ENCODE data around the gene ZNF182. TPM values are rescaled to one million over a fixed set of nuclear protein-coding genes. Genes with fewer than 3 reads are reported as not detected.
"Not testable (repeated sequence)": the region's sequence is repeated elsewhere in the genome, so short reads cannot be mapped to it uniquely, and the experiment has no call there.

ZNF182 gene
- total RNA-seq, 1 experiment from 2014 or later = 6.4 TPM

- Histone ChIP-seq H2AFZ (ENCODE audit: low read length) (no peak overlapping the region), H3K9me3 (ENCODE audit: low read length) (no peaks in the 10 kb centered on the region; the same call in 1 of the 2 replicates), H3K4me1 (ENCODE audit: low read length) (peaks cover 9% of the 10 kb centered on the region), H3K4me3 (ENCODE audit: low read length) (no peak overlapping the region), H3K27ac (ENCODE audit: low read length) (no peak overlapping the region), H3K9me2 (replicated peaks; ENCODE audit: insufficient read depth, low read length) (no peaks in the 10 kb centered on the region), H4K20me1 (ENCODE audit: insufficient read depth, low read depth, low read length) (no peaks in the 10 kb centered on the region), H3K4me2 (ENCODE audit: low read depth, low read length, poor library complexity, severe bottlenecking) (no peak overlapping the region), H3K36me3 (ENCODE audit: insufficient read depth, low read length) (no peaks in the 10 kb centered on the region), H3K27me3 (ENCODE audit: low read length) (no peaks in the 10 kb centered on the region), H3K79me2 (ENCODE audit: low read length) (no peaks in the 10 kb centered on the region), H3K9ac (ENCODE audit: low read length) (no peak overlapping the region)
- no peak for DNase-seq
These were observed 47.8 kb downstream of the ZNF182 start for GRCh38 chrX:47956016-47956415.

- not testable (repeated sequence) for H3K27me3 ChIP-seq (ENCODE audit: low read length); H4K20me1 ChIP-seq (ENCODE audit: insufficient read depth, low read depth, low read length); H3K36me3 ChIP-seq (ENCODE audit: insufficient read depth, low read length); H3K9me3 ChIP-seq (ENCODE audit: low read length); H3K79me2 ChIP-seq (ENCODE audit: low read length); H3K4me2 ChIP-seq (ENCODE audit: low read depth, low read length, poor library complexity, severe bottlenecking); H3K4me1 ChIP-seq (ENCODE audit: low read length); H3K4me3 ChIP-seq (ENCODE audit: low read length); H2AFZ ChIP-seq (ENCODE audit: low read length); H3K9ac ChIP-seq (ENCODE audit: low read length); DNase-seq; H3K27ac ChIP-seq (ENCODE audit: low read length); H3K9me2 ChIP-seq (replicated peaks; ENCODE audit: insufficient read depth, low read length)
These were observed 48.5 kb downstream of the ZNF182 start for GRCh38 chrX:47955295-47955694.

GRCh38 chrX:47941423-47941822, 62.4 kb downstream of the ZNF182 start:
- Histone ChIP-seq H3K9ac (ENCODE audit: low read length) (no peak overlapping the region), H3K79me2 (ENCODE audit: low read length) (no peaks in the 10 kb centered on the region), H3K27me3 (ENCODE audit: low read length) (no peaks in the 10 kb centered on the region), H2AFZ (ENCODE audit: low read length) (no peak overlapping the region), H3K4me1 (ENCODE audit: low read length) (no peaks in the 10 kb centered on the region), H3K9me2 (replicated peaks; ENCODE audit: insufficient read depth, low read length) (no peaks in the 10 kb centered on the region), H3K9me3 (ENCODE audit: low read length) (peaks cover 13% of the 10 kb centered on the region; the same call in 1 of the 2 replicates), H3K4me2 (ENCODE audit: low read depth, low read length, poor library complexity, severe bottlenecking) (no peak overlapping the region), H3K4me3 (ENCODE audit: low read length) (no peak overlapping the region), H3K36me3 (ENCODE audit: insufficient read depth, low read length) (no peaks in the 10 kb centered on the region), H3K27ac (ENCODE audit: low read length) (no peak overlapping the region), H4K20me1 (ENCODE audit: insufficient read depth, low read depth, low read length) (no peaks in the 10 kb centered on the region)
- no peak for DNase-seq

GRCh38 chrX:47940448-47940847, 63.3 kb downstream of the ZNF182 start:
- H3K36me3 ChIP-seq (ENCODE audit: insufficient read depth, low read length) = no peaks in the 10 kb centered on the region
- no peaks in the 10 kb centered on the region for H3K9me2 ChIP-seq (replicated peaks; ENCODE audit: insufficient read depth, low read length)
- no peak overlapping the region for H3K27ac ChIP-seq (ENCODE audit: low read length)
- no peak for DNase-seq
- H3K27me3 ChIP-seq (ENCODE audit: low read length) = no peaks in the 10 kb centered on the region
- no peak overlapping the region for H2AFZ ChIP-seq (ENCODE audit: low read length)
- H3K4me3 ChIP-seq (ENCODE audit: low read length) = no peak overlapping the region
- H3K4me1 ChIP-seq (ENCODE audit: low read length) = no peaks in the 10 kb centered on the region
- H3K4me2 ChIP-seq (ENCODE audit: low read depth, low read length, poor library complexity, severe bottlenecking) = no peak overlapping the region
- H4K20me1 ChIP-seq (ENCODE audit: insufficient read depth, low read depth, low read length) = no peaks in the 10 kb centered on the region
- peaks cover 13% of the 10 kb centered on the region; the same call in 1 of the 2 replicates for H3K9me3 ChIP-seq (ENCODE audit: low read length)
- H3K79me2 ChIP-seq (ENCODE audit: low read length) = no peaks in the 10 kb centered on the region
- no peak overlapping the region for H3K9ac ChIP-seq (ENCODE audit: low read length)

- DNase-seq = no peak
- no peaks in the 10 kb centered on the region for H4K20me1 ChIP-seq (ENCODE audit: insufficient read depth, low read depth, low read length)
- H3K4me2 ChIP-seq (ENCODE audit: low read depth, low read length, poor library complexity, severe bottlenecking) = no peak overlapping the region
- no peaks in the 10 kb centered on the region for H3K36me3 ChIP-seq (ENCODE audit: insufficient read depth, low read length)
- no peaks in the 10 kb centered on the region for H3K9me2 ChIP-seq (replicated peaks; ENCODE audit: insufficient read depth, low read length)
- H3K9me3 ChIP-seq (ENCODE audit: low read length) = peaks cover 13% of the 10 kb centered on the region; the same call in 1 of the 2 replicates
- H2AFZ ChIP-seq (ENCODE audit: low read length) = no peak overlapping the region
- H3K79me2 ChIP-seq (ENCODE audit: low read length) = no peaks in the 10 kb centered on the region
- no peak overlapping the region for H3K27ac ChIP-seq (ENCODE audit: low read length)
- H3K27me3 ChIP-seq (ENCODE audit: low read length) = no peaks in the 10 kb centered on the region
- no peak overlapping the region for H3K4me3 ChIP-seq (ENCODE audit: low read length)
- H3K4me1 ChIP-seq (ENCODE audit: low read length) = no peaks in the 10 kb centered on the region
- H3K9ac ChIP-seq (ENCODE audit: low read length) = no peak overlapping the region
These were observed 66.9 kb downstream of the ZNF182 start for GRCh38 chrX:47936940-47937317.

GRCh38 chrX:47936224-47936939, 67.4 kb downstream of the ZNF182 start:
- Histone ChIP-seq H3K36me3 (ENCODE audit: insufficient read depth, low read length) (no peaks in the 10 kb centered on the region), H4K20me1 (ENCODE audit: insufficient read depth, low read depth, low read length) (no peaks in the 10 kb centered on the region), H3K9me2 (replicated peaks; ENCODE audit: insufficient read depth, low read length) (no peaks in the 10 kb centered on the region), H3K27me3 (ENCODE audit: low read length) (no peaks in the 10 kb centered on the region), H3K9me3 (ENCODE audit: low read length) (peaks cover 11% of the 10 kb centered on the region; the same call in 1 of the 2 replicates), H3K27ac (ENCODE audit: low read length) (no peak overlapping the region), H3K4me3 (ENCODE audit: low read length) (no peak overlapping the region), H3K4me2 (ENCODE audit: low read depth, low read length, poor library complexity, severe bottlenecking) (no peak overlapping the region), H2AFZ (ENCODE audit: low read length) (no peak overlapping the region), H3K4me1 (ENCODE audit: low read length) (no peaks in the 10 kb centered on the region), H3K9ac (ENCODE audit: low read length) (no peak overlapping the region), H3K79me2 (ENCODE audit: low read length) (no peaks in the 10 kb centered on the region)
- DNase-seq = no peak

GRCh38 chrX:47933946-47934345, 69.8 kb downstream of the ZNF182 start:
- Histone ChIP-seq H3K4me1 (ENCODE audit: low read length) (no peaks in the 10 kb centered on the region), H3K9ac (ENCODE audit: low read length) (no peak overlapping the region), H3K27ac (ENCODE audit: low read length) (no peak overlapping the region), H3K4me2 (ENCODE audit: low read depth, low read length, poor library complexity, severe bottlenecking) (no peak overlapping the region), H4K20me1 (ENCODE audit: insufficient read depth, low read depth, low read length) (no peaks in the 10 kb centered on the region), H3K36me3 (ENCODE audit: insufficient read depth, low read length) (no peaks in the 10 kb centered on the region), H3K27me3 (ENCODE audit: low read length) (no peaks in the 10 kb centered on the region), H3K79me2 (ENCODE audit: low read length) (no peaks in the 10 kb centered on the region), H3K4me3 (ENCODE audit: low read length) (no peak overlapping the region), H3K9me3 (ENCODE audit: low read length) (peaks cover 8% of the 10 kb centered on the region; the same call in 1 of the 2 replicates), H2AFZ (ENCODE audit: low read length) (no peak overlapping the region), H3K9me2 (replicated peaks; ENCODE audit: insufficient read depth, low read length) (no peaks in the 10 kb centered on the region)
- DNase-seq = no peak

- not testable (repeated sequence) for H4K20me1 ChIP-seq (ENCODE audit: insufficient read depth, low read depth, low read length); H3K4me3 ChIP-seq (ENCODE audit: low read length); H3K4me1 ChIP-seq (ENCODE audit: low read length); H2AFZ ChIP-seq (ENCODE audit: low read length); H3K9me3 ChIP-seq (ENCODE audit: low read length); H3K27me3 ChIP-seq (ENCODE audit: low read length); H3K4me2 ChIP-seq (ENCODE audit: low read depth, low read length, poor library complexity, severe bottlenecking); H3K27ac ChIP-seq (ENCODE audit: low read length); H3K9ac ChIP-seq (ENCODE audit: low read length); H3K36me3 ChIP-seq (ENCODE audit: insufficient read depth, low read length); H3K79me2 ChIP-seq (ENCODE audit: low read length); DNase-seq; H3K9me2 ChIP-seq (replicated peaks; ENCODE audit: insufficient read depth, low read length)
These were observed 71.8 kb downstream of the ZNF182 start for GRCh38 chrX:47931970-47932369.

Data from Karpas-422 (cell line).